Muscle layer of duodenum (tissue), 2 donors: ENCODE data around the gene POLR2J3.
"Not testable (repeated sequence)": the region's sequence is repeated elsewhere in the genome, so short reads cannot be mapped to it uniquely, and the experiment has no call there.

Experiments used
- H3K27ac ChIP-seq: one replicate; pipeline ENCODE4 v1.7.0; 2013; ENCODE audit warnings: mild to moderate bottlenecking, low read length
- H3K27me3 ChIP-seq: one replicate; pipeline ENCODE4 v1.7.0; 2013; ENCODE audit warnings: low read depth, mild to moderate bottlenecking, control low read depth, low read length
- H3K36me3 ChIP-seq, 2 donors: one replicate each; pipeline ENCODE4 v1.7.0; 2013; ENCODE audit warnings: low read length in 2 of 2, control low read depth in 1 of 2, mild to moderate bottlenecking in 1 of 2; ENCODE audit not compliant: insufficient read depth in 2 of 2, control insufficient read depth in 1 of 2
- H3K4me1 ChIP-seq, 2 donors: one replicate each; pipeline ENCODE4 v1.7.0; 2013; ENCODE audit warnings: low read length in 2 of 2, mild to moderate bottlenecking in 2 of 2, control low read depth in 1 of 2, moderate library complexity in 1 of 2; ENCODE audit not compliant: insufficient read depth in 2 of 2, control insufficient read depth in 1 of 2
- H3K4me3 ChIP-seq, 2 donors: one replicate each; pipeline ENCODE4 v1.7.0; 2013; ENCODE audit warnings: low read length in 2 of 2, low read depth in 1 of 2, mild to moderate bottlenecking in 1 of 2
- H3K9me3 ChIP-seq, 2 donors: one replicate each; pipeline ENCODE4 v1.7.0; 2013; ENCODE audit warnings: low read length in 2 of 2, control low read depth in 1 of 2, mild to moderate bottlenecking in 1 of 2; ENCODE audit not compliant: control insufficient read depth in 1 of 2
- donor health status: healthy.

The POLR2J3 gene

GRCh38 chr7:102572261-102573239 lies at the start of gene POLR2J3:
Gene POLR2J3 (minus strand): TSS chr7:102572583. CDS start chr7:102572521, 62 bp downstream.
- H3K4me1 ChIP-seq, H3K27me3 ChIP-seq, H3K36me3 ChIP-seq, H3K9me3 ChIP-seq, H3K27ac ChIP-seq: not testable (repeated sequence)
- H3K4me3 ChIP-seq, result peak within 1 kb of the TSS in 1 of 2 donors; percentile 60

GRCh38 chr7:102618122-102618521 lies 45.7 kb upstream of the POLR2J3 start:
- H3K4me1 ChIP-seq, H3K27ac ChIP-seq, H3K4me3 ChIP-seq, H3K9me3 ChIP-seq, H3K36me3 ChIP-seq, H3K27me3 ChIP-seq: not testable (repeated sequence)

- H3K9me3 ChIP-seq, H3K4me3 ChIP-seq, H3K36me3 ChIP-seq, H3K27ac ChIP-seq, H3K27me3 ChIP-seq, H3K4me1 ChIP-seq: not testable (repeated sequence)
Measured at GRCh38 chr7:102616507-102617125, 44.2 kb upstream of the POLR2J3 start, which contains the start of gene RASA4. Gene RASA4 (minus strand): TSS chr7:102616756. CDS start chr7:102616689, 67 bp downstream.

DNA sequence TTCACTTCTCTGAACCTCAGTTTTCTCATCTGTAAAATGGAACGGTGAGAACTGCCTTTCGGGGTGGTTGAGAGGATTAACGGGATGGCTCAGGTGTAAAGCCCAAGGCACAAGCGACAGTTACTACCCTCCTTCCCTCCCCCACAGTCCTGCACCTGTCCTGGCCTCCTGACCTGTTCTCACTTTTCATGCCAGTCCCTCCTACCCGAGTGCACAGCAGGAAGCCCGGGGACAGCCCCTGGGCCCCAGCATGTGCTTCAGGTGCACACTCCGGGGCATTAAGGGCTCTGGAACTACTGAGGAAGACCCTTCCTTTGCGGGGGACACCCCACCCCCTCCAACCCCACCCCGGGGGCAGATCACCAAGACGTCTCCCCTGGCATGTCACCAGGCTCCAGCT lies 43.5 kb upstream of the POLR2J3 start:
- H3K9me3 ChIP-seq, H3K36me3 ChIP-seq, H3K4me3 ChIP-seq, H3K27ac ChIP-seq, H3K4me1 ChIP-seq, H3K27me3 ChIP-seq: not testable (repeated sequence)

GRCh38 chr7:102614873-102615272 lies 42.5 kb upstream of the POLR2J3 start:
- not testable (repeated sequence) for H3K27me3 ChIP-seq, H3K27ac ChIP-seq, H3K4me1 ChIP-seq, H3K9me3 ChIP-seq, H3K4me3 ChIP-seq, H3K36me3 ChIP-seq

DNA sequence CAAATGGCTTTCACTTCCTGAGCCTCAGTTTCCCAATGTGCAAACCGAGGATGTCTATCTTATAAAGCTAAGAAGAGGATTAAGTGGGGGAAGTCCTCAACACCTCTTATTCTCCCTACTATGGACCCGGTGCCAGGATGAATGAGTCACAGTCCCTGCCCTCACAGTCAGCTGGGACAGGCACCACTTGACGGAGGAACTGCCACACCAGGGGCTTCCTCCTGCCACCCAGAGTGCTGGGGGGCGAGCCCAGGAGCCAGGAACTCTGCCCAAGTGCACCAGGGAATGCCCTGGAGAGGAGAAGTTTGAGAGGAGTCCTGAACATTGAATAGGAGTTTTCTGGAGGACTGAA lies 41.9 kb upstream of the POLR2J3 start:
- H3K9me3 ChIP-seq, result not testable (repeated sequence)

DNA sequence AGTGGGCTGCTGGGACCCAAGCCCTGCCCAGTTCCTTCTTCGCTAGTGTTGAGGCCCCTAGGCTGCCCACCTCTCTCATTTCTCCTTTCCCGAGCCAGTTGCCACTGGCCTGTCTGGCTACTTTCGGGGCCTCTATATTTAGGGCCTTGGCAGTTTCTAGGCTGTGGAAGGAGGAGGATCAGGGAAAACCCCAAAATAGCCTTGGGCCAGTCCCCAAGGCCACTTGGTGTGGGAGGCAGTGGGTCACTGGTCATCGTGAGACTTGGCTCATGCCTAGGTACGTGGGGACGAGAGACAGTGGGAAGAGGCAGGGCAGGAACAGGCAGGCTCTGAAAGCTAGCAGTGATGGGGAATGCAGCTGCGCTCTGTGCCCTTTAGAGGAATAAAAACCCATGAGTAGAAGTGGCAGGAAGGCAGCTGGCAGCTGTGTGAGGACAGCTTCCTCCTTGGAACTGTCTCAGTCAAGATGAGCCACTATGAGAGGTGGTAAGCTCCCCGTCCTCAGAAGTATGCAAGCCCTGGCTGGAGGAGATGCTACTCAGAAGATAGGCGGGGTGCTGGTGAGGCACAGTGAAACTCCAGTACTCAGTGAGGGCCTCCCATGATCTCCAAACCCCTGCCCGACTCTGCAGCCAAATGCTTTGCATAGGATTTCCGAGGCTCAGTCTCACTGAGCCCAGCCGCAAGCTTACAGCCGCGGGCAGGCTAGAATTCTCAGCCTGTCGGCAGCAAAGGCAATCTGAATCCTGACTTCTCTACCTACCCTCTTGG lies 41.4 kb upstream of the POLR2J3 start:
- not testable (repeated sequence) for H3K4me3 ChIP-seq, H3K9me3 ChIP-seq, H3K36me3 ChIP-seq, H3K4me1 ChIP-seq, H3K27me3 ChIP-seq, H3K27ac ChIP-seq

More for the DNA sequence above, 41.9 kb upstream of the POLR2J3 start:
- not testable (repeated sequence) for H3K4me3 ChIP-seq, H3K4me1 ChIP-seq, H3K27ac ChIP-seq, H3K36me3 ChIP-seq, H3K27me3 ChIP-seq

- not testable (repeated sequence) for H3K4me1 ChIP-seq, H3K27me3 ChIP-seq, H3K36me3 ChIP-seq, H3K9me3 ChIP-seq, H3K4me3 ChIP-seq, H3K27ac ChIP-seq
Measured at GRCh38 chr7:102611675-102612325, 39.4 kb upstream of the POLR2J3 start.

DNA sequence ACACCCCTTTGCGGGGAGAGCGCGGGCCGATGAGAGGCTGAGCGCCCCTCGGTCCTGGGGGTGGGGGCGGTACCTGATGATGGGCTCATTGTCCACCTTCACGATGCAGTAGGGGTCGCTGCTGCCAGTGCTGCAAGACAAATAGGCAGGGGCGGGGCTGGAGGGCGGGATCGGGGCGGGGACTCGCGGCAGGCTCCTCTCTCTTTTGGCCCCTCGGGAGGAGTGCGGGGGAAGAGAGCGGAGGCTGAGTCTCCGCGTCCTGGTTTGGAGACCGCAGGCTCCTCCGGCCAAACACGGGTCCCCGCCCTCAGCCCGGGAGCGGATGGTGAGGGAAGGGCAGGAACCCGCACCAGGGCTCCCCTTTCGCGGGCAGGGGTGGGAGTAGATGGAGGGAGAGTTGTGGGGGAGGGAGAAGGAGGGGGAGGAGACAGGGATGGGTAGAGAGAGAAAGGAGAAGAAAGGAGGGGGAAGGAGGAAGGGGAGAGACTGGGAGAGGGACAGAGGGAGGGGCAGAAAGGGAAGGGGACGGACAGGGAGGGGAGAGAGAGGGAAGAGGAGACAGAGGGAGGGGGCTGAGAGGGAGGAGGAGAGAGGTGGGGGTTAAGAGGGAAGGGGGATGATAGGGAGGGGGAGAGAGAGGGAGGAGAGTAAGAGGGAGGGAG lies 38.8 kb upstream of the POLR2J3 start:
- H3K4me3 ChIP-seq, H3K27me3 ChIP-seq, H3K4me1 ChIP-seq, H3K36me3 ChIP-seq, H3K27ac ChIP-seq, H3K9me3 ChIP-seq: not testable (repeated sequence)

DNA sequence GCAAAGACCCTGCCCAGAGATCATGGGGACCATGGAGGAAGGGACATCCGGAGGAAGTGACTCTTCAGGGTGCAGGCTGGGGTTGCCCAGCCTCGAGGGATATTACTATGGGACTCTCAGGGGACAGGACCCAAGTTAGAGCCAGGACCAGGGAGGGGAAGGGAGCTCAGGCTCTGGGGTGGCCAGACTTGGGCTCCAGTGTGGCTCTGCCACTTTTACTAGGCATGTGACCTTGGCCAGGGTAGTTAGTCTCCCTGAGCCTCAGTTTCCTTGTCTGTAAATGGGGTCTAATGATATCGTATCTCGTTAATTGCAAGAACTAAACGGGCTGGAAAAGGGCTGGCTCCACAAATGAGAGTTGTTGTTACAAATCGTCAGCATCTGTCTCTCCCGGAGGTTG lies 38.1 kb upstream of the POLR2J3 start:
- H3K27ac ChIP-seq, H3K36me3 ChIP-seq, H3K9me3 ChIP-seq, H3K4me3 ChIP-seq, H3K27me3 ChIP-seq, H3K4me1 ChIP-seq: not testable (repeated sequence)

- not testable (repeated sequence) for H3K27me3 ChIP-seq, H3K9me3 ChIP-seq, H3K27ac ChIP-seq, H3K4me1 ChIP-seq, H3K4me3 ChIP-seq, H3K36me3 ChIP-seq
Measured at GRCh38 chr7:102609734-102610133, 37.4 kb upstream of the POLR2J3 start.
